Panc1 (cell line): ENCODE results near the gene TRIM74.
"Not testable (repeated sequence)": the region's sequence is repeated elsewhere in the genome, so short reads cannot be mapped to it uniquely, and the experiment has no call there.

Source experiments
- SIN3A ChIP-seq: IDR thresholded peaks from 2 replicates; pipeline ENCODE4 v1.6.1; 2012; ENCODE audit warnings: low read depth, mild to moderate bottlenecking, low read length, moderate library complexity, borderline replicate concordance; ENCODE audit not compliant: insufficient read depth
- TF ChIP-seq, protein P1 (sequence below): fragments of 450-650 bp; IDR thresholded peaks from 2 replicates; pipeline ENCODE4 v1.5.1; 2017; ENCODE audit warnings: mild to moderate bottlenecking

DNA sequence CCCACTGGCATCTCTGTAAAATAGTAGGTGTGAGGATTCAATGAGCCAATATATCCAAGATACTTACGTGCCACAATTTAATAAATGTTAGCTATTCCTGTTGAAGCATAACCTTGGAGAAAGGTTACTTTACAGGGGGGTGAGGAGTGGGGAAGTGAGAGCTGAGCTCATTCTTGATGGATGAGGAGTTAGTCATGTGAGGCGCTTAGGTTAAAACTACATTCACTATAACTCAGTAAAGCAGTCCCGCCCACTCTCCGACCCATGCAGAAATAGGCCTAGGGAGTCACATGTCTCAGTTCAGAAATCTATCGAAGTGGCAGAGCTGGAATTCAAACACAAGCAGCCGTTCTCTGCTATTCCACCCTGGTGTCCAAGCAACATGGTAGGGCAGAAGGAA, 18.8 kb downstream of the TRIM74 start:
- TF ChIP-seq, protein P1, sequence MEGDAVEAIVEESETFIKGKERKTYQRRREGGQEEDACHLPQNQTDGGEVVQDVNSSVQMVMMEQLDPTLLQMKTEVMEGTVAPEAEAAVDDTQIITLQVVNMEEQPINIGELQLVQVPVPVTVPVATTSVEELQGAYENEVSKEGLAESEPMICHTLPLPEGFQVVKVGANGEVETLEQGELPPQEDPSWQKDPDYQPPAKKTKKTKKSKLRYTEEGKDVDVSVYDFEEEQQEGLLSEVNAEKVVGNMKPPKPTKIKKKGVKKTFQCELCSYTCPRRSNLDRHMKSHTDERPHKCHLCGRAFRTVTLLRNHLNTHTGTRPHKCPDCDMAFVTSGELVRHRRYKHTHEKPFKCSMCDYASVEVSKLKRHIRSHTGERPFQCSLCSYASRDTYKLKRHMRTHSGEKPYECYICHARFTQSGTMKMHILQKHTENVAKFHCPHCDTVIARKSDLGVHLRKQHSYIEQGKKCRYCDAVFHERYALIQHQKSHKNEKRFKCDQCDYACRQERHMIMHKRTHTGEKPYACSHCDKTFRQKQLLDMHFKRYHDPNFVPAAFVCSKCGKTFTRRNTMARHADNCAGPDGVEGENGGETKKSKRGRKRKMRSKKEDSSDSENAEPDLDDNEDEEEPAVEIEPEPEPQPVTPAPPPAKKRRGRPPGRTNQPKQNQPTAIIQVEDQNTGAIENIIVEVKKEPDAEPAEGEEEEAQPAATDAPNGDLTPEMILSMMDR: not testable (repeated sequence)
- TF ChIP-seq SIN3A: not testable (repeated sequence)
